SH-SY5Y (cell line): Measurements from ENCODE around the gene PTPN14.

Source experiments
- GATA2 ChIP-seq: IDR thresholded peaks from 2 replicates; pipeline ENCODE4 v1.6.1; 2011; ENCODE audit warnings: mild to moderate bottlenecking, low read depth, low read length
- GATA3 ChIP-seq: IDR thresholded peaks from 2 replicates; pipeline ENCODE4 v1.6.1; 2011; ENCODE audit warnings: low read depth, mild to moderate bottlenecking, low read length, moderate library complexity

DNA sequence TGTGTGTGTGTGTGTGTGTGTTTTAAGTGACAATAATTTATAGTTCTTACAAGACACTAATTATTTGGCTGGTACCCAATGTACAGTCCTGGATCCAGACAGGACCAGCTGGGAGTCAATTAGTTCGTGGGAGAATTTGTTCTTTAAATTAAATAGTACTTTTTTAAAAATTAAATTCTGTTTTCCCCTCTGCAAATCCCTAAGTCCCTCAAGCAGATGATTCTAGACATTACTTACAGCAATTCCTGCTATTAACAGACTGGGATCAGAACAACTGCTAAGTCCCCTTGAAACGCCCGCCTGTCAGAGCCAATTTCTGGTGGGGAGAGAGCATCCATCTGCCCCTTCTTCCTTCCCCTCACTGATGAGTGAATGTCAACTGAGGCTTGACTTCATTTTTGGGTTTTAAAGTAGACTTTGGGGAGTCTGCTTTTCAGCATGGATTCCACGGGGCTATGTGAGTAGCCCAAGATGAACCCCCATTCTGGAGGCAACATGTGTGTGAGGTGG lies 186.6 kb downstream of the PTPN14 start:
- no peak for TF ChIP-seq GATA3
- TF ChIP-seq GATA2 = no peak
